GM19099 (cell line): ENCODE results near the gene LRRK2.

Experiments used
- POLR2A ChIP-seq: IDR thresholded peaks from 3 replicates; pipeline ENCODE4 v1.6.1; 2011; ENCODE audit warnings: low read depth; ENCODE audit not compliant: insufficient read length; ENCODE audit errors: extremely low read depth

LRRK2 gene

GRCh38 chr12:40263616-40264409 is 39.0 kb downstream of the LRRK2 start:
- TF ChIP-seq POLR2A: no peak

- no peak for TF ChIP-seq POLR2A
Observed at GRCh38 chr12:40271981-40272664, 47.3 kb downstream of the LRRK2 start.

- TF ChIP-seq POLR2A: no peak
Observed at GRCh38 chr12:40281791-40282364, 57.1 kb downstream of the LRRK2 start.

GRCh38 chr12:40286583-40286982 is 61.8 kb downstream of the LRRK2 start:
- no peak for TF ChIP-seq POLR2A

- TF ChIP-seq POLR2A: no peak
Observed at GRCh38 chr12:40287369-40287975, 62.7 kb downstream of the LRRK2 start.

GRCh38 chr12:40292788-40293429 is 68.1 kb downstream of the LRRK2 start:
- TF ChIP-seq POLR2A: no peak

- no peak for TF ChIP-seq POLR2A
Observed at GRCh38 chr12:40298341-40298740, 73.5 kb downstream of the LRRK2 start.

GRCh38 chr12:40300490-40300889 is 75.7 kb downstream of the LRRK2 start:
- TF ChIP-seq POLR2A: no peak

GRCh38 chr12:40309001-40309400 is 84.2 kb downstream of the LRRK2 start:
- no peak for TF ChIP-seq POLR2A

- no peak for TF ChIP-seq POLR2A
Observed at GRCh38 chr12:40310211-40310610, 85.4 kb downstream of the LRRK2 start.

- TF ChIP-seq POLR2A: no peak
Observed at GRCh38 chr12:40312196-40312595, 87.4 kb downstream of the LRRK2 start.

- TF ChIP-seq POLR2A: no peak
Observed at GRCh38 chr12:40312982-40313576, 88.3 kb downstream of the LRRK2 start.

- no peak for TF ChIP-seq POLR2A
Observed at GRCh38 chr12:40313928-40314327, 89.1 kb downstream of the LRRK2 start.

GRCh38 chr12:40314927-40315326 is 90.1 kb downstream of the LRRK2 start:
- no peak for TF ChIP-seq POLR2A

- TF ChIP-seq POLR2A: no peak
Observed at GRCh38 chr12:40315375-40315774, 90.6 kb downstream of the LRRK2 start.
